H9 (cell line): ENCODE results near the gene VLDLR. TPM values are rescaled to one million over a fixed set of nuclear protein-coding genes. Genes with fewer than 3 reads are reported as not detected.

Experiments
- DNase-seq: peaks from one replicate; pipeline ENCODE4 v3.0.0-alpha.2; 2017
- H2AFZ ChIP-seq: one replicate; pipeline ENCODE4 v1.6.1; 2013; ENCODE audit warnings: mild to moderate bottlenecking, low read length, control low read depth, moderate library complexity
- H2AK5ac ChIP-seq: 2 replicates; pipeline ENCODE4 v1.6.1; 2013; ENCODE audit warnings: low read length, control low read depth, mixed read lengths; ENCODE audit not compliant: insufficient read length
- H2BK120ac ChIP-seq: one replicate; pipeline ENCODE4 v1.6.1; 2013; ENCODE audit warnings: low read depth, mild to moderate bottlenecking, low read length, control low read depth, inconsistent platforms; ENCODE audit not compliant: poor library complexity, severe bottlenecking
- H2BK12ac ChIP-seq: 2 replicates; pipeline ENCODE4 v1.6.1; 2013; ENCODE audit warnings: low read length, control low read depth, mixed read lengths, low read depth; ENCODE audit not compliant: insufficient read length
- H2BK15ac ChIP-seq: 2 replicates; pipeline ENCODE4 v1.6.1; 2013; ENCODE audit warnings: low read depth, low read length, control low read depth
- H2BK20ac ChIP-seq: one replicate; pipeline ENCODE4 v1.6.1; 2013; ENCODE audit warnings: low read depth, mild to moderate bottlenecking, low read length, control low read depth, inconsistent platforms; ENCODE audit not compliant: poor library complexity, severe bottlenecking
- H2BK5ac ChIP-seq: 2 replicates; pipeline ENCODE4 v1.6.1; 2013; ENCODE audit warnings: low read length, control low read depth, mixed read lengths; ENCODE audit not compliant: insufficient read length
- H3K14ac ChIP-seq: 2 replicates; pipeline ENCODE4 v1.6.1; 2013; ENCODE audit warnings: low read length, control low read depth; ENCODE audit not compliant: insufficient read depth
- H3K18ac ChIP-seq: 2 replicates; pipeline ENCODE4 v1.6.1; 2013; ENCODE audit warnings: low read depth, mild to moderate bottlenecking, mixed read lengths, low read length, control low read depth; ENCODE audit not compliant: insufficient read length
- H3K23ac ChIP-seq: 2 replicates; pipeline ENCODE4 v1.6.1; 2013; ENCODE audit warnings: low read length, control low read depth, mixed read lengths, low read depth; ENCODE audit not compliant: insufficient read length
- H3K23me2 ChIP-seq: 2 replicates; pipeline ENCODE4 v1.6.1; 2013; ENCODE audit warnings: low read depth, mild to moderate bottlenecking, mixed read lengths, low read length, control low read depth; ENCODE audit not compliant: insufficient read length, poor library complexity, severe bottlenecking
- H3K27ac ChIP-seq: 2 replicates; pipeline ENCODE4 v1.5.1; 2013; ENCODE audit warnings: low read length, control low read depth, mixed read lengths, low read depth; ENCODE audit not compliant: insufficient read length
- H3K27me3 ChIP-seq: 2 replicates; pipeline ENCODE4 v1.6.1; 2013; ENCODE audit warnings: low read length, control low read depth, inconsistent platforms; ENCODE audit not compliant: insufficient read depth
- H3K4ac ChIP-seq: 2 replicates; pipeline ENCODE4 v1.6.1; 2013; ENCODE audit warnings: low read depth, mild to moderate bottlenecking, control low read depth, inconsistent platforms, low read length, moderate library complexity
- H3K4me1 ChIP-seq: 2 replicates; pipeline ENCODE4 v1.6.1; 2013; ENCODE audit warnings: low read length, control low read depth, inconsistent platforms; ENCODE audit not compliant: insufficient read depth
- H3K4me2 ChIP-seq: 2 replicates; pipeline ENCODE4 v1.6.1; 2013; ENCODE audit warnings: low read length, control low read depth, mixed read lengths; ENCODE audit not compliant: insufficient read length, insufficient read depth
- H3K56ac ChIP-seq: 2 replicates; pipeline ENCODE4 v1.6.1; 2013; ENCODE audit warnings: low read depth, mild to moderate bottlenecking, mixed read lengths, low read length, control low read depth; ENCODE audit not compliant: insufficient read length
- H3K79me1 ChIP-seq: 2 replicates; pipeline ENCODE4 v1.6.1; 2013; ENCODE audit warnings: low read depth, mild to moderate bottlenecking, moderate library complexity, low read length, control low read depth, inconsistent platforms; ENCODE audit not compliant: insufficient read depth, poor library complexity, severe bottlenecking
- H3K79me2 ChIP-seq: 2 replicates; pipeline ENCODE4 v1.6.1; 2013; ENCODE audit warnings: low read length, control low read depth, inconsistent platforms; ENCODE audit not compliant: insufficient read depth
- H3K9ac ChIP-seq: 2 replicates; pipeline ENCODE4 v1.6.1; 2013; ENCODE audit warnings: low read length, control low read depth, mixed read lengths; ENCODE audit not compliant: insufficient read length; ENCODE audit errors: extremely low read depth
- H3K9me3 ChIP-seq: one replicate; pipeline ENCODE4 v1.6.1; 2013; ENCODE audit warnings: low read depth, low read length, inconsistent platforms; ENCODE audit not compliant: control insufficient read depth
- H3T11ph ChIP-seq: one replicate; pipeline ENCODE4 v1.6.1; 2013; ENCODE audit warnings: mild to moderate bottlenecking, low read length, control low read depth, inconsistent platforms
- H4K20me1 ChIP-seq: one replicate; pipeline ENCODE4 v1.6.1; 2013; ENCODE audit not compliant: control insufficient read depth, insufficient read length, insufficient read depth
- H4K5ac ChIP-seq: 2 replicates; pipeline ENCODE4 v1.6.1; 2013; ENCODE audit warnings: low read depth, mild to moderate bottlenecking, mixed read lengths, low read length, control low read depth; ENCODE audit not compliant: insufficient read length
- H4K8ac ChIP-seq: replicated peaks from 2 replicates; pipeline ENCODE4 v1.6.1; 2013; ENCODE audit warnings: low read length, control low read depth, mixed read lengths, low read depth; ENCODE audit not compliant: insufficient read length
- H4K91ac ChIP-seq: 2 replicates; pipeline ENCODE4 v1.6.1; 2013; ENCODE audit warnings: low read depth, mild to moderate bottlenecking, moderate library complexity, mixed read lengths, low read length, control low read depth; ENCODE audit not compliant: insufficient read length
- H3K27ac Mint-ChIP-seq, 3 experiments: 2 replicates in 2 of 3; 3 replicates in 1 of 3; pipeline ENCODE4 v1.8.0; 2020 to 2021; ENCODE audit warnings: mixed read lengths in 3 of 3, mild to moderate bottlenecking in 1 of 3, moderate library complexity in 1 of 3
- H3K27me3 Mint-ChIP-seq: 2 replicates; pipeline ENCODE4 v1.8.0; 2021; ENCODE audit warnings: low read depth, mild to moderate bottlenecking, moderate library complexity, mixed read lengths
- H3K36me3 Mint-ChIP-seq, 3 experiments: 2 replicates in 2 of 3; 3 replicates in 1 of 3; pipeline ENCODE4 v1.8.0; 2020 to 2021; ENCODE audit warnings: low read depth in 3 of 3, mixed read lengths in 3 of 3; ENCODE audit not compliant: insufficient read depth in 1 of 3
- H3K4me1 Mint-ChIP-seq, 2 experiments: 2 replicates each; pipeline ENCODE4 v1.8.0; 2020; ENCODE audit warnings: mixed read lengths in 2 of 2
- H3K4me3 Mint-ChIP-seq, 2 experiments: 2 replicates in 1 of 2; 3 replicates in 1 of 2; pipeline ENCODE4 v1.8.0; 2020 to 2021; ENCODE audit warnings: mild to moderate bottlenecking in 2 of 2, mixed read lengths in 2 of 2, moderate library complexity in 1 of 2
- H3K9me3 Mint-ChIP-seq, 2 experiments: 2 replicates in 1 of 2; 3 replicates in 1 of 2; pipeline ENCODE4 v1.8.0; 2020; ENCODE audit warnings: mild to moderate bottlenecking in 2 of 2, mixed read lengths in 2 of 2, moderate library complexity in 1 of 2
- WGBS: extraction: QIAGEN DNeasy Blood & Tissue Kit; methylation state at CpG from one replicate; pipeline ENCODE4 v1.1.7; 2013; ENCODE audit warnings: missing lambda C conversion rate, low lambda C conversion rate, mixed read lengths; ENCODE audit not compliant: insufficient read length; ENCODE audit errors: extremely low coverage; 5-methylcytosine and 5-hydroxymethylcytosine counted together
- total RNA-seq: library from RNA; stranded (reverse); gene quantifications from 2 replicates; pipeline ENCODE4 v1.2.1, GENCODE V29; 2021
- TF ChIP-seq, protein P1 (sequence below): fragments of 200-600 bp; sonication (generic); conservative IDR thresholded peaks from 3 replicates; pipeline ENCODE4 v1.8.0; 2021; ENCODE audit warnings: antibody characterized with exemption, mild to moderate bottlenecking

VLDLR gene
- total RNA-seq, 1 experiment from 2014 or later, result 19.1 TPM

DNA sequence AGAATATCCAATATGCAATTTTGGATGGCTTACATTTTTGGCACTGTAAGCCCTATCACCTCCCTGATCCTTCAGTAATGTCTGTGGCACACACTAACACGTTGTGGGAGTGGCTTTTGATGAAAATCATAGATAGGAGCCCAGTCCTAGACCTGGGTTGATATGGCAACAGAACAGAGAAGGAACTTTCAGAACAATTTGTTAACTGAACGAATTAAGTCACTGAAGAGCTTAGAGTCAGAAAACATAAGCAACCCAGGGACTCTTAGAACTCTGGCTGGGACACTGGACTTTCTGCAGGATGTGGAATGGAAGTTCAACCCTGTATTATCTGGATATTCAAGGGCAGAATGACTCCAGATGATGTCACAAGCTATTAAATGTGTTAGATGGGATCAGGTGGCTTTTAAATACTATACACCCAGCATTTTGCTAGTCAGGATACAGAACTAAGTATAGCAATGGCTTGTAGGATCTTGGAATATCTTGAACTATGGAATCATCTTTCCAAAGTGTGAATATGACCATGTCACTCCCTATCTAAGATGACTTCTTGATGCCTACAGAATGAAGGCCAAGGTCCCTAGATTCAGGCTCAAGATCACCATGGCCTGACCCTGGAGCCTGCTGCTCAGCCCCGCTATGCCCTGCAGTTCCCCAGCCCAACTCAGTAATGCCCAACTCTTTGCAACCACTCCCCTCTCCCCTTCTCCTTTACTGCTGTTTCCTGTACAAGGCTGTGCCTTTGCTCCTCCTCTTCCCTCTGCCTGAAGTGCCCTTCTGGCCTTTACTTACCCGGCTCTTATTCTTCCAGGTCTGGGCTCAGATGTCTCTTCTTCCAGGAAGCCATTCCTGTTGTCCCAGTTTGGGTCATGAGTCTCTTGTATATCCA, 42.8 kb downstream of the VLDLR start:
- H3K27me3 Mint-ChIP-seq, result no peaks in the 10 kb centered on the region
- no CpG with 5 or more reads among the region's 4 CpGs for WGBS

More for the DNA sequence above, 42.8 kb downstream of the VLDLR start:
- no peaks in the 10 kb centered on the region for H3K79me1 ChIP-seq
- TF ChIP-seq, protein P1, sequence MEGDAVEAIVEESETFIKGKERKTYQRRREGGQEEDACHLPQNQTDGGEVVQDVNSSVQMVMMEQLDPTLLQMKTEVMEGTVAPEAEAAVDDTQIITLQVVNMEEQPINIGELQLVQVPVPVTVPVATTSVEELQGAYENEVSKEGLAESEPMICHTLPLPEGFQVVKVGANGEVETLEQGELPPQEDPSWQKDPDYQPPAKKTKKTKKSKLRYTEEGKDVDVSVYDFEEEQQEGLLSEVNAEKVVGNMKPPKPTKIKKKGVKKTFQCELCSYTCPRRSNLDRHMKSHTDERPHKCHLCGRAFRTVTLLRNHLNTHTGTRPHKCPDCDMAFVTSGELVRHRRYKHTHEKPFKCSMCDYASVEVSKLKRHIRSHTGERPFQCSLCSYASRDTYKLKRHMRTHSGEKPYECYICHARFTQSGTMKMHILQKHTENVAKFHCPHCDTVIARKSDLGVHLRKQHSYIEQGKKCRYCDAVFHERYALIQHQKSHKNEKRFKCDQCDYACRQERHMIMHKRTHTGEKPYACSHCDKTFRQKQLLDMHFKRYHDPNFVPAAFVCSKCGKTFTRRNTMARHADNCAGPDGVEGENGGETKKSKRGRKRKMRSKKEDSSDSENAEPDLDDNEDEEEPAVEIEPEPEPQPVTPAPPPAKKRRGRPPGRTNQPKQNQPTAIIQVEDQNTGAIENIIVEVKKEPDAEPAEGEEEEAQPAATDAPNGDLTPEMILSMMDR, result no peak
- no peaks in the 10 kb centered on the region for H3K27me3 ChIP-seq
- no peak overlapping the region for H3K56ac ChIP-seq
- H3K4me2 ChIP-seq, result no peak overlapping the region
- H2BK12ac ChIP-seq, result no peak overlapping the region
- no peak overlapping the region for H4K91ac ChIP-seq
- Mint-ChIP-seq H3K4me3 (no peak overlapping the region), H3K36me3 (peaks cover 18 to 28% (median 26%) of the 10 kb centered on the region in 3 experiments), H3K27ac (no peak overlapping the region), H3K4me1 (peaks cover 8 to 12% of the 10 kb centered on the region in 2 experiments), H3K9me3 (peaks cover 19 to 21% of the 10 kb centered on the region in 2 experiments)
- H2AK5ac ChIP-seq, result no peak overlapping the region
- H3K23ac ChIP-seq, result no peak overlapping the region
- no peaks in the 10 kb centered on the region for H3K23me2 ChIP-seq
- H3K27ac ChIP-seq, result no peak overlapping the region
- no peak overlapping the region for H4K5ac ChIP-seq
- no peaks in the 10 kb centered on the region for H3K4me1 ChIP-seq
- DNase-seq, result no peak
- no peak overlapping the region for H3K4ac ChIP-seq
- no peak overlapping the region for H3K9ac ChIP-seq
- H3K18ac ChIP-seq, result no peak overlapping the region
- H3K14ac ChIP-seq, result no peak overlapping the region
- no peaks in the 10 kb centered on the region for H3K79me2 ChIP-seq
- no peak overlapping the region for H2AFZ ChIP-seq
- peaks cover 7% of the 10 kb centered on the region for H3K9me3 ChIP-seq
- H2BK120ac ChIP-seq, result no peak overlapping the region
- H4K8ac ChIP-seq, result no peak overlapping the region
- H3T11ph ChIP-seq, result no peak overlapping the region
- no peak overlapping the region for H2BK20ac ChIP-seq
- no peak overlapping the region for H2BK15ac ChIP-seq
- no peak overlapping the region for H2BK5ac ChIP-seq
- no peaks in the 10 kb centered on the region for H4K20me1 ChIP-seq
